Embryonic facial prominence (tissue), 1 donor: ENCODE results near the gene U2SURP.
"Not testable (repeated sequence)": the region's sequence is repeated elsewhere in the genome, so short reads cannot be mapped to it uniquely, and the experiment has no call there.

Source experiments
- DNase-seq: peaks from one replicate; pipeline ENCODE4 v3.0.0-alpha.2; 2016; ENCODE audit errors: extremely low spot score

The U2SURP gene

GRCh38 chr3:143014921-143015320 lies 13.6 kb downstream of the U2SURP start:
- DNase-seq: no peak

- no peak for DNase-seq
Observed at GRCh38 chr3:143016321-143016972, 15.1 kb downstream of the U2SURP start.

GRCh38 chr3:143024351-143024960 lies 23.1 kb downstream of the U2SURP start:
- no peak for DNase-seq

DNA sequence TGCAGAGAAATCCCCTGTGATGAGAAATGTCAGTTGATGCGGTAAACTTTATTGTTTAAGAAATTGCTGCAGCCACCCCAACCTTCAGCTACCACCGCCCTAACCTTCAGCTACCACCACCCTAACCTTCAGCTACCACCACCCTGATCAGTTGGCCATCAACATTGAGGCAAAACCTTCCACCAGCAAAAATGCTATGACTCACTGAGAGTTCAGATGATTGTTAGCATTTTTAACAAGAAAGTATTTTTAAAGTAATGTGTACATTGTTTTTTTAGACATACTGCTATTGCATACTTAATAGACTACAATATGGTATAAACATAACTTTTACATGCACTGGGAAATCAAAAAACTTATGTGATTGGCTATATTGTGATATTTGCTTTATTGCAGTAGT lies 30.0 kb downstream of the U2SURP start:
- no peak for DNase-seq

DNA sequence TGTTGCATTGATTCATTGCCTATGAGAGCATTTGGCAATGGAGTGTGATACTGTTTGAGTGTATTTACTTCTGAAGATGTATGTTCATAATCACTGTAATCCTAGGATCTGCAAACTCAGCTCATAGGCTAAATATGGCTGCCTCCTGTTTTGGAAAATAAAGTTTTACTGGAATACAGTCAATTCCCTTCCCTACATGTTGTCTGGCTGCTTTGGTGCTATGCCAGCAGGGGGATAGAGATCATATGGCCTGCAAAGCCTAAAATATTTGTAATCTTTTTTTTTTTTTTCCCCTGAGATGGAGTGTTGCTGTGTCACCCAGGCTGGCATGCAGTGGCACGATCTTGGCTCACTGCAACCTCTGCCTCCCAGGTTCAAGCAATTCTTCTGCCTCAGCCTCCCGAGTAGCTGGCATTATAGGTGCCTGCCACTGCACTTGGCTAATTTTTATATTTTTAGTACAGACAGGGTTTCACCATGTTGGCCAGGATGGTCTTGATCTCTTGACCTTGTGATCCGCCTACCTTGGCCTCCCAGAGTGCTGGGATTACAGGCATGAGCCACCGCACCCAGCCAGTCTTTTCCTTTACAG lies 30.5 kb downstream of the U2SURP start:
- DNase-seq: not testable (repeated sequence)

DNA sequence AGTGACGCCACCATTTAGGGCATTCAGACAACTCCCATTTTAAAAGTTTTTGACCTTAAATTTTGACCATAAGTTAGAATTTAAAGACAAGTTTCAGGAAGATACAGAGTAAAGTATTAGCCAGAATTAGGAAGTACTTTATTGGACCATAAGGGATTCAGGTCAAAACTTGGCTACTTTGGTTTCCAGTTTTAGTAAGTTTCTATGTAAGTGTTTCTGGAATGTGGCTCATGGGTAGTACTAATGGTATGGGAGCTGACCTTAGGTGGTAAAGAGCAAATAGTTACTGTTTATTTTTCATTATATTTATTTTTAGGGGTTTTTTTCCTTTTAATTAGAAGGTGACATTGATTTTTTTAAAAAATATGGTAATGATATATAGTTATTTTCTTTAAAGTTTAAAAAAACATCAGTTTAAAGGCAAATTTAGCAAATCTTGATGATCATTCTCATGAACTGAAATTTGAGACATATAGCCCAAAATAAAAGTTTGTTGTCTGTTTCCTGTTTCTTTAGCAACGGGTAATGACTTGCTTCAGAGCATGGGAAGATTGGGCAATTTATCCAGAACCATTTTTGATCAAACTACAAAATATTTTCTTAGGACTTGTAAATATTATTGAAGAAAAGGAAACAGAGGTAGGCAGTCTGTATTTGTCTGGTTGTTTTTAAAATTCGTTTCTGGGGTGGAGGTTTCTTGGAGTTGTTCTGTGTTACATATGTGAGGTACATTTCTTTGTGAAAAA lies 34.3 kb downstream of the U2SURP start:
- no peak for DNase-seq

GRCh38 chr3:143036557-143036956 lies 35.2 kb downstream of the U2SURP start:
- DNase-seq: no peak

GRCh38 chr3:143037867-143038266 lies 36.5 kb downstream of the U2SURP start:
- DNase-seq: no peak

DNA sequence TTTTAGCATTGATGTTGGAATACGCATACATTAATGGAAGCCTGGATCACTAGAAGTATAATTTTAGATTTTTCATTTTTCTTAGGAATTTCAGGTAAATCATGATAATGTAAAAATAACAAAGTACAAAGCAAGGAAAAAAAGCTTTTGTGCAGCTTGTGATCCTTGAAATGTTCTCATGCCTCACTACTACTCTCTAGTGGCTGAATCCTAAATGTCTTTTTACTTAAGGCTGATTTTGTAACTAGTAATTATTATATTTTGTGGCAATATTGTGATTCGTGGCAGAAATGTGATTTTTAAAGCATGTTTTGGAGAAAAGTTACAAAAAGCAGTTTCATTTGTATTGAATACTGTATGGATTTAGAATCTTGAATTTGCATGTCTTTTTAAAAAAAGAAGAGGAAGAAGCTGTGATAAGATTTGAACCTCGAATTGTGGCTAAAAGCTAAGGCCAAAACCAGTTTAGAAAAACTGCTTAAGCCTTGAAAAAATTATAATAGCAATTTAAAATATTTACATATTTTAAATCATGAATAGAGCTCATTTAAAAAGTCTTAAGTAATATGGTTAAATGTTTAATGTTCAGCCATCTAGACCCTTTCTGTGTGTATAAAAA lies 39.0 kb downstream of the U2SURP start:
- no peak for DNase-seq

- no peak for DNase-seq
Observed at GRCh38 chr3:143041903-143042302, 40.5 kb downstream of the U2SURP start.

DNA sequence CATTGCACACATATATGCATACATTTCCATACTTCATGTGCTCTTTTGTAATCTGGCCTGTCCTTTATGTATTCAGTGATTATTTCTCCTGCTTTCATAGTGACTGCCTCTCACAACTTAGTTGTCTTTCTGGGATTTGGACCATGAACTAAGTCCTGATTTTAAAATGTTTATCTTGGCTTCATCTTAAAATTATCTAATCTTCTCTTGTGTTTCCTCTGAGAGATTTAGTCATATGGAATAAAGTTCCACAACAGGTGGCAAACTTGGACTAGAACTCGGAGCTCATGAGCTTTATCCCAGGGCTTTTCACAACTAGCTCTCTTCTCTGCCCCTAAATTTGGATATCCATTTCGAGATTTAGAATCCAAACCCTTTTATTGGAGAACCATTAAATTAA lies 44.3 kb downstream of the U2SURP start:
- no peak for DNase-seq

DNA sequence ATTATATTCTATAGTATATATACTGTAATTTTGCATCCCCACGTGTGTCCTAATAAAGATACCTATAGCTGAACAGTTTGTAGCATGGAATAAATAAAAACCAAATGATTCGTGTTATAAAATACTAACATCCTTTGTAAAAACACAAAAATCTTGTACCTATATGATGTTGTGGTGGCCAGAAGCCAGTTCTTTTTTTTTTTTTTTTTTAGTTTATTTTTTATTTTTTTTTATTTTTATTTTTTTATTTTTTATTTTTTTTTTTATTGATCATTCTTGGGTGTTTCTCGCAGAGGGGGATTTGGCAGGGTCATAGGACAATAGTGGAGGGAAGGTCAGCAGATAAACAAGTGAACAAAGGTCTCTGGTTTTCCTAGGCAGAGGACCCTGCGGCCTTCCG lies 44.7 kb downstream of the U2SURP start:
- DNase-seq: not testable (repeated sequence)

- no peak for DNase-seq
Observed at GRCh38 chr3:143054011-143054410, 52.6 kb downstream of the U2SURP start.

DNA sequence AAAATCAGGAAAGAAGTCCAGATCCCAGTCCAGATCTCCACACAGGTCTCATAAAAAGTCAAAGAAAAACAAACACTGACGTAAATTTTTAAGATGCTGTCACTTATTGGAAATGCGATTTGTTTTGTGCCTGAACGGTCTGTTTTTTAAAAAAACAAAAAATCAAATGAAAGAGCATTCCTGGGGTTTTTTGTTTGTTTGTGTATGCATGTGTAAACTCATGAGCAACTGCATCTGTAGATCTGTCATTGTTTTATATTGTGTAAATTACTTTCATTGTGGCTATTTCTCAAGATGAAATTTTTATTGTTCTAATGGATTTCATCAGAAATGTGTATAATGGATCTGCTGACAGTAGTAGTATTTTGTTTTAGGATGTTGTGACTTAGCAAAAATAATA lies 55.0 kb downstream of the U2SURP start:
- no peak for DNase-seq

DNA sequence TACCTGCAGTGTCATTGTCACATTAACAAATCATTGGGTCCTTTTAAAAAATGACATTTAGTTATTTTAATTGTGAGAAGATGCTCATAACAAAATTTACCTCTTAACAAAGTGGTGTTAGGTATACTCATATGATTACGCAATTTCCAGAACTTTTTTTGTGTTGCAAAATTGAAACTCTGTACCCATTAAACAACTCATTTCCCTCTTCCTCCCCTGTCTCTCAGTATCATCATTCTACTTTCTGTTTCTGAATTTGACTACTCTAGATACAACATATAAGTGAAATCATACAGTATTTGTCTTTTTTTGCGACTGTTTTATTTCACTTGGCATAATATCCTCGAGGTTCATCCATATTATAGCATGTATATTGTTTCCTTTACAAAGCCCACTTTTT lies 59.5 kb downstream of the U2SURP start:
- DNase-seq: no peak

DNA sequence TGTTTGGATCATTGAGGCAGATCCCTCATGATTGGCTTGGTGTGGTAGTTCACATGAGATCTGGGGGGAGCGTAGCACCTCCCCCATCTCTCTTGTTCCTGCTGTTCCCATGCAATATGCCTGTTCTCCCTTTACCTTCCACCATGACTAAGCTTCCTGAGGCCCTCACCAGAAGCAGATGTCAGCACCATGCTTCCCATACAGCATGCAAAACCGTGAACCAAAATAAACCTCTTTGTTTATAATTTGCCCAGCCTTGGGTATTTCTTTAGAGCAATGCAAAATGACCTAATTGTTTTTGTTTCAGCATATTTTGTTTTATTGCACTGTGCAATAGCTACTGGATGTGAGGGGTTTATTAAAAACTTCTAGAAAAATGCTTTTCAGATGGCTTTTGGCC lies 61.6 kb downstream of the U2SURP start:
- no peak for DNase-seq

DNA sequence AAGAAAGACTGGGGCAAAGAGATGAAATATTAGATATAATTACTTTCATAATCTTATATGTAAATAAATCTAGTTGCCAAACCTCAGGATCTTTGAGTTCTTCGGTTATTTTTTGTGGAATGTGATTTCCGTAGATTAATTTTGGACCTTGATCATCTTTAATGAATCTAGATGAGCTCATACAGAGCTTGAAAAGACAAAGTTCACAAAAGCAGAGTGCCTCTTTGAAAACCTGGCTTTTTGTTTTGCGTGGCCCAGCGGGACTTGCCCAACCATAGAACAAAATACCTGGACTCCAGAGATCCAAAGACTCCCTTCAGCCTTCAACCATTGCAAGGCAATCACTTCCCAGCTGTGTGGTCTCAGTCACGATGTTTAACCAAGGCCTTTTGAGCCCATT lies 63.4 kb downstream of the U2SURP start:
- no peak for DNase-seq

DNA sequence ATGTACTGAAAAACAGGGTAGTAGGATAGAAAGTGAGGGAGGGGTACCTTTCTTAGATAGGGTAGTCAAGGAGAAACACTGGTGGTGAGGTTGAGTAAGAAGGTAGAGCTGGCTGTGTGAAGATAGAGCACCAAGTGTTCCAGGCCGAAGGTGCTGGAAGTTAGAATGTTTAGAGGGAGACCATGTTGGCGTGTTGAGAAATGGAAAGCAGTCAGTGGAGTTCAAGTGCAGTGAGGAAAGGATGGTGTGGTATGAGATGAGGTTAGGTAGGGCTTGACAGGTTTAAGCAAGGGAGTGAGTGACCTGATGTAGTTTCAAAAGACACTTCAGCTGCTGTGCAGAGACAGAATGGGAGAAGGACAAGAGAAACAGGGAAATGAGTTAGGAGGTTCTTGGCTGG lies 64.0 kb downstream of the U2SURP start:
- DNase-seq: no peak

DNA sequence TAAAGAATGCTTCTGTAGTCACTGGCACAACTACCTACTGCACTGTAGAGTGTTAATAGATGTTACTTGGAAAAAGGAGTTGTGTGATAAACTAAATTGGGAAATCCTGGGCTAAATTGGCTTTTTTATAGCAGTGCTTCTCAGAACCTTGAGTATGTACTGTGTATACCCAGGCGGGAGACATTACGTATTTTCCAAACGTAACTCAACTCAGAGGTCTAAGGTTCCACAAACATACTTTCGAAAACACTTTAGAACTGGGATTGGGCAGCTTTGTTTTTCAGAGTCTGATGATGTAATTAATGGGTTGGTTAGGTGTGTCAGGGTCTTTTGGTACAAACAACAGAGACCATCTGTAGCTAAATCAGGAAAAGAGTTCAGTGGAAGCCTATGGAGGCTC lies 64.7 kb downstream of the U2SURP start:
- DNase-seq: no peak

DNA sequence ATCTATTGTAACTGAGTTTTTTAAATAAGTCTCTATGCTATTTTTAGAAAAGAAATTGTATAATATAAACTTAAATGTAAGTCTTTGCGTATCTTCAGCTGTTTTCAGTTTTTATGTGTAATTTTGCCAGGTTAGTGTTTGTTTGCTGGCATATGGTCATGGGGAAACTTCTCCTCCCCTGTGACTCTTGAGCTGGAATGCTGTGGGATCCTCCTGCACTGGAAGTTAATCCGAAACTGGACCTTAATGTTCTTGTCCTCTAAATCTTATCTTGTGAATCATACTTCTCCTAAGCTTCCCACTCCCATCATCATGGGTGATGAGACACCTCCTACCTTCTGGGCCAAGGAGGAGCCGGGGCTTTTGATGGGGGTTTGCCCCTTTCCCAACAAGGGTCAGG lies 65.8 kb downstream of the U2SURP start:
- no peak for DNase-seq

DNA sequence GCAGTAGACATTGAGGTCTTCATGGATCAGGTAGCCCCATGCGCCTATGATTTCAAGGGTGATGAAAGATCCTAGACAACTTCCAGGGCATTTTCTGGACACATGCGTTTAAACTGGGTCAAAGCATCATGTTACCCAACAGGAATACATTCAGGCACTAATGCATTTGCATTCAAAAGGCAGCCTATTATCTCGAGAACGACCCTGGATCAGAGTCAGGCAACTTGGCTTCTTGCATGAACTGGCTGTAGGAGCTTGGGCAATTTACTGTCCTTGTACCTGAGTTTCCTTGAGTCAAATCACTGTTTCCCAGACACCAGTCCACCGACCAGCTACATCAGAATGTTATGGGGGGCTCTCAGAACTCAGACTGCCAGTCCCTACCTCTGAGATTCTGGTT lies 66.7 kb downstream of the U2SURP start:
- DNase-seq: no peak

DNA sequence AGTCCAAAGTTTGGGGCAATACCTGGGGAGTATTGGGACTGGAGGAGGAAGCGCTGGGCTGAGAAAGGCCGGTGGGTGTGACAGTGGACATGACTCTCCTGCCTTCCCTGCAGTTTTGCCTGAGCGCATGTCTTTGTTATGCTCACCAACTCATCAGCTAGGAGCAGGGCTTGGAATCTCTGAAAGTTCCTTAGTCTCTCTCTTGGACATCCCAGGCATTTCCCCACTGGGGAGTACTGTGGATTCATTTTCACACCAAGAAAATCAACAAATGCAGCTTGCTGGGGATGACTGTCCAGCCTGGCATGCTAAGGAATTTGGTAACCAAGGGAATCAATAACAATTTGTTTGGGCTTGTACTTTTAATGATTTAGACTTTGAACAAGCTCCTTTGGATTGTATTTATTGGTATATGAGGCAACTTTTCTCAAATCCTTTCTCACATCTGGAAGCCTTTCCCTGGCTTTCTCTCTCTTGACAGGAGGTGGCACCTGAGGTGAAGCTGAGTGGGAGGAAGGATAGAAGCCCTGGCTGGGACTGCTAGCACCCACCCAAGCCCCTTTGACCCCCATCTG lies 69.7 kb downstream of the U2SURP start:
- DNase-seq: no peak
